Neural cell (in vitro differentiated cells): ENCODE measurements around the gene CLIC3.

Source experiments
- CTCF ChIP-seq: fragments of 450-650 bp; IDR thresholded peaks from 2 replicates; pipeline ENCODE4 v1.5.1; 2014; ENCODE audit warnings: antibody characterized with exemption, mild to moderate bottlenecking, moderate library complexity; ENCODE audit not compliant: poor library complexity, severe bottlenecking
- EZH2 ChIP-seq: fragments of 200-600, 300-800 bp; shearing (Covaris generic), sonication (generic); IDR thresholded peaks from 2 replicates; pipeline ENCODE4 v1.6.1; 2014; ENCODE audit warnings: antibody characterized with exemption, low read length, borderline replicate concordance, mild to moderate bottlenecking; ENCODE audit not compliant: insufficient read depth, poor library complexity, severe bottlenecking
- POLR2AphosphoS5 ChIP-seq: IDR thresholded peaks from 2 replicates; pipeline ENCODE4 v1.6.1; 2012
- REST ChIP-seq: IDR thresholded peaks from 2 replicates; pipeline ENCODE4 v1.6.1; 2012; ENCODE audit warnings: borderline replicate concordance

GRCh38 chr9:136958473-136958872, 37.9 kb downstream of the CLIC3 start:
- TF ChIP-seq EZH2 (no peak), CTCF (no peak), POLR2AphosphoS5 (no peak), REST (no peak)
